DMS79 (cell line): ENCODE results near the gene GPN2.
A peak's percentile ranks its signal among the peaks of the same experiment; 100 is the strongest.
"Not testable (repeated sequence)": the region's sequence is repeated elsewhere in the genome, so short reads cannot be mapped to it uniquely, and the experiment has no call there.

Experiments used
- DNase-seq: peaks from one replicate; lab custom pipeline; 2025; lab: John Stamatoyannopoulos, UW

Gene GPN2

GRCh38 chr1:26900815-26901511 is 10.9 kb upstream of the GPN2 start:
- DNase-seq: no peak

GRCh38 chr1:26900001-26900814 is 10.1 kb upstream of the GPN2 start, which contains the start of gene GPATCH3:
Gene GPATCH3 (minus strand): TSS chr1:26900467. CDS start chr1:26900442, 25 bp downstream.
- peak; percentile 91 for DNase-seq

- DNase-seq: no peak
Measured at GRCh38 chr1:26897351-26897750, 7.3 kb upstream of the GPN2 start.

GRCh38 chr1:26894263-26894662 is 4.2 kb upstream of the GPN2 start:
- DNase-seq: no peak

DNA sequence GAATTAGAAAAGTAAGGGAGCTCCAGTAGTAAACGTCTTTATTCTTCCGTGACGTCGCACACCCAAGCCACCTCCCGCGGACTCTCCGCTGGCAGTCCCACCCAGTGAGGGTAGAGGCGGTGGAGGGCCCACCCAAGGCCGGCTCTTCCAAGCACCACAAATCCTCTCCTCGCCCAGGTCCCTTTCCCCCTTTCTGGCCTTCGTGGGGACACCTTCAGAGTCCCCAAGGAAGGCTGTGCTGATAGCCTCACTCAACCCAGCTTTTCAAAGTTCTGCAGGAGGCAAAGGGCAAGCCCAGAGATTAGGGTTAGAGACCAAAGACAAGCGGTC is 349 bp upstream of the GPN2 start:
- DNase-seq: no peak

DNA sequence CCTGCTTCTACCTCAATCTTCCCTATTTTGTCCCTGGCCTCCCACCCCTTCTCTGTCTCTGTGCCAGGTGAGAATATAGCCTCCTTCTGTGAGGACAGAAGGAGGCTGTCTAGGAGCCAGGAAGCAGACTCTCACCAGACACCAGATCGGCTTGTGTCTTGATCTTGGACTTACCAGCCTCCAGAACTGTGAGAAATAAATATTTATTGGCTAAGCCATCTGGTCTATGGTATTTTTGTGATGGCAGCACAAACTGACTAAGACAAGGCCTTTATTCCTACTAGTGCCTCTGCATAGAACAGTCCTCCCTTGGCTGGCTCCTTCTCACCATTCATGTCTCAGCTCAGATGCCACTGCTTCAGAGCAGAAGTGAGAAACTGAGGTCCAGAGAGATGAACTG is 1.9 kb downstream of the GPN2 start:
- no peak for DNase-seq

DNA sequence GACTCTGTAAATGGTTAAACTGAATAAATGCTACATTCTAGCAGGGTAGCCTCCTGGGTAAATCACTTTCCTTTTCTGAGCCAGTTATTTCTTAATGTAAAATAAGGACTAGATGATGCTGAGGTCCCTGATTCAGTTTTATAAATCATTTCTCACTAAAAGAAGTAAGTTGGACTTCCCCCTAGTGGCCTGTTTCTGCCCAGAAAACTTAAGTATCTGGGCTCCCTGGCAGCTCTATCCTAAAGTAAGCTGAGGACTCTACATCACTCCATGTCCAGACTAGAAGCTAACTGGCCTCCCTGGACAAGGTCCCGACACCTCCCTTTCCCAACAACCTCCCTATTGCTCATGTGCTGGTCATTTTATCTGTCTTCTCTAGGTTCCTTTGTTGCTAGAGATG is 3.0 kb downstream of the GPN2 start:
- no peak for DNase-seq

DNA sequence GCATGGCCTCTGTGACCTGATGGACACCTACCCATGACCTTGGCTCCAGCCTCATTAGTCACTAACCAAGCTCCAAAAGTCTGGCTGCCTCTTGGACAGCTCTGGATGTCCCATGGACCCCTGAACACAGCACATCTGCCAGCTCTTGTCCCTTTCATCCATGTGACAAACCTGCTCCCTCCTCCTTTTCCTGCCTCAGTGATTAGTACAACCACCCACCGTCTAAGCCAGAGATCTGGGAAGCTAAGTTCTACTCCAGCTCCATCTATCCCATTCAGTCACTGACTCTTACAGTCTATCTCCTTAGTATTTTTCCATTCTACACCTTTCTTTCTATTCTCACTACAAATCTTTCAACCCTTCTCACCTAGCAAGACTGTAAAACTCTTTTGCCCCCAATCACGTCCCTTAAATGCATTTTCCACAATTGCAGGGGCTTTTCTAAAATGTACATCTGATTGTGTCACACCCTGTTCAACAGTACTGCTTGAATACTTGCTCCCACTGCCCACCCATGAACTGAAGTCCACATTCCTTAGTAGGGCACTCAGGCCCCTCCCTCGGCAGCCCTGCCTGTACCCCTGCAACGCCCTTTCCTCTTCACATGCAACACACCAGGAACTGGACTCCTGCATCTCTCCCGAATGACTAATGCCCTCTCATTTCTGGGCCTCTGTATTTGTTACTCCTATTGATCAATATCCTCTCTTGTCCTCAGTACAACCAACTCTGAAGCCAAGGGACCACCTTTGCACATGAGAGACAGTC is 7.2 kb downstream of the GPN2 start:
- DNase-seq: no peak

- not testable (repeated sequence) for DNase-seq
Measured at GRCh38 chr1:26881611-26882010, 8.5 kb downstream of the GPN2 start.

GRCh38 chr1:26879793-26880192 is 10.3 kb downstream of the GPN2 start:
- no peak for DNase-seq

DNA sequence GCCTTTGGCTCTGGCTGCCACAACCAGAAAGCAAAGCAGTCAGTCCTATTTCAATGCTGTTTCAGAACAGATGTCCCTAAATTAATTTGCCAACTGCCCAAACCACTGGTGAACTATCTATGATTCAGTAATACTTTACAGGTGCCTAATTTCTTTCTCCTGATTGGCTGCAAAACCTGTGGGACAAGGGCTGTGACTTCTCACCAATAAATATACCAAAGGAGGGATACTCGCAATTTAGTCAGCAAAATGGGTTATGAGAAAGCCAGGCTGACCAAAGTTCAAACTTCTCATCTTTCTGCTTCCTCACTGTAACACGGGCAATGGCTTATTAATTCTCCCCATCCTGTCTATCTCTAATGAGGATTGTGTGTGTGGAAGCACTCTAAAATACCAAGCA is 12.8 kb downstream of the GPN2 start:
- no peak for DNase-seq

DNA sequence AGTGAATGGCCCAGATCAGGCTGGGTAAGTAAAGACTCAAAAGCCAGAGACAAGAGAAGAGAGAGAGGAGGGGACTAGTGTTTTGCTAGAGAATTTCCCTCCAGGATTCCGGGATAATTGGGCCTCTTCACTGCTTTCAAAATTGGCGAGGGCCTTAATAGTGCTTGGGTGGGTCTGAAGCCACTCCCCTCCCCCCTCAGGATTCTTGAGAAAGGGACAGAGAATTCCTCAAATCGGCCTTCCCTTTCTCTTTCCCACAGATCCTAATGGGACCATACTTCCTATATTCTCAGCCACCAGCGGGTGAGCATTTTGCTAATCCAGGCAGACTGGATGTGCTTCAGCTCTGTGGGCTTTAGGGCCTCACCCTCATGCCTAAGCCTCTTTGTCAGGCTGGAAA is 15.2 kb downstream of the GPN2 start:
- no peak for DNase-seq

DNA sequence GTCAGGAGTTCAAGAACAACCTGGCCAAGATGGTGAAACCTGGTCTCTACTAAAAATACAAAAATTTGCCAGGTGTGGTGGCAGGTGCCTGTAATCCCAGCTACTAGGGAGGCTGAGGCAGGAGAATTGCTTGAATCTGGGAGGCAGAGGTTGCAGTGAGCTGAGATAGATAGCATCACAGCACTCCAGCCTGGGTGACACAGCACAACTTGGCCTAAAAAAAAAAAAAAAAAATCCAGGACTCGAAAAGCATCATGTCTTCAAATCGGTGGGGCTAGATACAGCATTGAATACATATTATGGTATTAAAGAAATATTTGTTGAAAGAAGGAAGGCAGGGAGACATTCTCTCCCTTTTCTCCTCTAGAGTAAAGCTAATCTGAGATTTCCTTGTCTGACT is 17.0 kb downstream of the GPN2 start:
- not testable (repeated sequence) for DNase-seq

- DNase-seq: peak; percentile 95
Measured at GRCh38 chr1:26864610-26865480, 25.2 kb downstream of the GPN2 start.

- DNase-seq: no peak
Measured at GRCh38 chr1:26863685-26864077, 26.4 kb downstream of the GPN2 start.

DNA sequence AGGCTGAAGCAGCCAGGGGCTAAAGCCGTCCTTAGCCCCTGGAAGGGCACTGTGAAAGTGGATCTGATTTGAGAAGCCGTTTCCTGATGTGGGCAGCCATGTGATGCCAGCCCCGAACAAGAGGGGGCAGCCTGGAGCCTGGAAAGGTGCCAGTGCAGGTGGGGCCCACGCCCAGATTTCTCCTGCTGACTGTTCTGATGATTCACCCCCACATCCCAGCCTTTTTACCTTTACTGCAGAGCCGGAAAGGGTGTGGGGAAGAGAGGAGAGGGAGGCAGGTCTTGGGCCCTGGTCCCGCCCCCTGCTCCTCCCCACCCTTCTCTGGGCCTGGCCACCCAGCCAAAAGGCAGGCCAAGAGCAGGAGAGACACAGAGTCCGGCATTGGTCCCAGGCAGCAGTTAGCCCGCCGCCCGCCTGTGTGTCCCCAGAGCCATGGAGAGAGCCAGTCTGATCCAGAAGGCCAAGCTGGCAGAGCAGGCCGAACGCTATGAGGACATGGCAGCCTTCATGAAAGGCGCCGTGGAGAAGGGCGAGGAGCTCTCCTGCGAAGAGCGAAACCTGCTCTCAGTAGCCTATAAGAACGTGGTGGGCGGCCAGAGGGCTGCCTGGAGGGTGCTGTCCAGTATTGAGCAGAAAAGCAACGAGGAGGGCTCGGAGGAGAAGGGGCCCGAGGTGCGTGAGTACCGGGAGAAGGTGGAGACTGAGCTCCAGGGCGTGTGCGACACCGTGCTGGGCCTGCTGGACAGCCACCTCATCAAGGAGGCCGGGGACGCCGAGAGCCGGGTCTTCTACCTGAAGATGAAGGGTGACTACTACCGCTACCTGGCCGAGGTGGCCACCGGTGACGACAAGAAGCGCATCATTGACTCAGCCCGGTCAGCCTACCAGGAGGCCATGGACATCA is 27.1 kb downstream of the GPN2 start, which contains the start of gene SFN:
SFN (plus strand) TSS at position 369 of the 904 bp plus-strand sequence; CDS start at position 433, 64 bp downstream.
- DNase-seq: peak; percentile 92

- DNase-seq: no peak
Measured at GRCh38 chr1:26861889-26862378, 28.1 kb downstream of the GPN2 start.

DNA sequence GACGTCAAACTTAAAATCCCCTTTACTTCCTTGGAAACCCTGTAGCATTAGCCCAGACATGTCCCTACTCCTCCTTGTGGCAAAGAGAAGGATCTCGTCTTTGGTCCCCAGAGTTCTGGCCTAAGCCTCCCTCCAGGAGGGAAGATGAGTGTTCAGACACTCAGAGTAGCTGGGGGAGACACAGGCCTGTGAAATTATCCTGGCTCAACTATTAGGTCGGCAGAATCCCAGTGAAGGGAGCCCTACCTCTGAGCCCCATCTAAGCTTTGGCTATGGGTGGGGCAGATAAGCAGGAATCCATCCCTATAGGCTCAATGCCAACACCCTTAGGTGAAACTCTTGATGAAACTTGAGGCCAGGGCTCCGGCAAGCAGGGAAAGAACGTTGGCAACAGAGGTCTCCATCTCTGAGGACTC is 28.8 kb downstream of the GPN2 start:
- DNase-seq: no peak

GRCh38 chr1:26858891-26859640 is 31.0 kb downstream of the GPN2 start:
- no peak for DNase-seq

GRCh38 chr1:26858160-26858559 is 31.9 kb downstream of the GPN2 start:
- no peak for DNase-seq
